ENCODE measurements around the gene ADTRP. TPM values are rescaled to one million over a fixed set of nuclear protein-coding genes. Genes with fewer than 3 reads are reported as not detected.

Gene ADTRP, protein sequence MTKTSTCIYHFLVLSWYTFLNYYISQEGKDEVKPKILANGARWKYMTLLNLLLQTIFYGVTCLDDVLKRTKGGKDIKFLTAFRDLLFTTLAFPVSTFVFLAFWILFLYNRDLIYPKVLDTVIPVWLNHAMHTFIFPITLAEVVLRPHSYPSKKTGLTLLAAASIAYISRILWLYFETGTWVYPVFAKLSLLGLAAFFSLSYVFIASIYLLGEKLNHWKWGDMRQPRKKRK
- total RNA-seq, result under 1 TPM in 3 of 4 donors, not detected in 1; 0.23 to 0.72 (median 0.67) TPM

DNA sequence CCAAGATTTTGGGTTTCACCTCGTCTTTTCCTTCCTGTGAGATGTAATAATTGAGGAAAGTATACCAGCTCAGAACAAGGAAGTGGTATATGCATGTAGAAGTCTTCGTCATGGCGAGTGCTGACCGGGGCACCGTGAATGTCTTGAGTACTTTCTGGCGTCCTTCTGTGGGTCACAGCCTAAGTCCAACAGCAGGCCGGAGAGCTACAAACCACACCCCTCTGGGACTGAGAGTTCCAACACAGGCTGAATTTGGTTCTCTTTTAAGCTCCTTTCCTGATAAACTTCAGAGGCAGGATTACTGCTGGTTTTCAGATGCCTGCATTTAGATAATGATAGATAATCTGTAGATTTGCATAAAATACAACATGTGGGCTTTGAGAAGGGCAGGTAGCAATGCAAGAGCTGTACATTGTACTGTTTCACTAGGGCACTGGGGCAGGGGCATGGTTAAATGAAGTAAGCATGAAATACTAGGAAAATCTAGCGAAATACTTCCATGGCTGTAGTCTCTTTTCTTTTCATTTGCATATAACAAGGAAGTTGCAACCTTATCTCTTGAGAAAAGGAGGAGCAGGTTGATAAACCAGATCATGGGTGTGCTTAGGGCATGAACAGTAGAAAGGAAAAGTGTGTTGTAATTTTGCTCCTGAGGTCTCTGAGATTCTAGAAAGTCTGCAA is at the start of gene ADTRP:
Gene ADTRP (minus strand): TSS at position 156 of the 681 bp plus-strand sequence. CDS start 44 bp downstream, at position 112.
- H3K4me1 ChIP-seq, result peaks cover 0 to 13% (median 0%) of the 10 kb centered on the region in 3 donors
- no peak within 1 kb of the TSS for H3K4me3 ChIP-seq
- H3K27me3 ChIP-seq, result peaks cover 6% of the 10 kb centered on the region
- peak; percentile 22 for ATAC-seq
- TF ChIP-seq EP300 (IDR thresholded peaks at IDR 0.05) (no peak), POLR2AphosphoS5 (IDR thresholded peaks at IDR 0.05) (no peak), POLR2A (IDR thresholded peaks at IDR 0.05) (no peak)
- TF ChIP-seq, protein P1, sequence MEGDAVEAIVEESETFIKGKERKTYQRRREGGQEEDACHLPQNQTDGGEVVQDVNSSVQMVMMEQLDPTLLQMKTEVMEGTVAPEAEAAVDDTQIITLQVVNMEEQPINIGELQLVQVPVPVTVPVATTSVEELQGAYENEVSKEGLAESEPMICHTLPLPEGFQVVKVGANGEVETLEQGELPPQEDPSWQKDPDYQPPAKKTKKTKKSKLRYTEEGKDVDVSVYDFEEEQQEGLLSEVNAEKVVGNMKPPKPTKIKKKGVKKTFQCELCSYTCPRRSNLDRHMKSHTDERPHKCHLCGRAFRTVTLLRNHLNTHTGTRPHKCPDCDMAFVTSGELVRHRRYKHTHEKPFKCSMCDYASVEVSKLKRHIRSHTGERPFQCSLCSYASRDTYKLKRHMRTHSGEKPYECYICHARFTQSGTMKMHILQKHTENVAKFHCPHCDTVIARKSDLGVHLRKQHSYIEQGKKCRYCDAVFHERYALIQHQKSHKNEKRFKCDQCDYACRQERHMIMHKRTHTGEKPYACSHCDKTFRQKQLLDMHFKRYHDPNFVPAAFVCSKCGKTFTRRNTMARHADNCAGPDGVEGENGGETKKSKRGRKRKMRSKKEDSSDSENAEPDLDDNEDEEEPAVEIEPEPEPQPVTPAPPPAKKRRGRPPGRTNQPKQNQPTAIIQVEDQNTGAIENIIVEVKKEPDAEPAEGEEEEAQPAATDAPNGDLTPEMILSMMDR (IDR thresholded peaks at IDR 0.05), result no peak
- no peaks in the 10 kb centered on the region for H3K9me3 ChIP-seq
- no peaks in the 10 kb centered on the region for H3K36me3 ChIP-seq
- 62 to 72% methylated on average over 7 to 8 of the region's 8 CpGs for WGBS, 2 donors (ENCODE audit: low coverage in 1 of 2)
- H3K27ac ChIP-seq, result no peak within 1 kb of the TSS

DNA sequence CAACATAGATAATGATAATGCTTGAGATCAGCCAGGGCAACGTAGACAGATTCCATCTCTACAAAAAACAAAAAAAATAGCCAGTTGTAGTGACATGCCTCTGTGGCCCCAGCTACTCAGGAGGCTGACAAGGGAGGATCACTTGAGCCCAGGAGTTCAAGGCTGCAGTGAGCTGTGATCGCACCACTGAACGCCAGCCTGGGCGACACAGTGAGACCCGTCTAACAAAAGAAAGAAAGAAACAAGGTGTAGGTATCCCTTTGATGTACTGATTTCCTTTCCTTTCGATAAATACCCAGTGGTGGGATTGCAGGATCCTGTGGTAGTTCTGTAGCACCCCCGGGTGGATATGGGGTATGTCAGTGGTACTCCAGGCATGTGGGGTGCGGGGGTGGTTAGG is 48.2 kb upstream of the ADTRP start:
- ATAC-seq, result no peak
- WGBS, 2 donors (ENCODE audit: low coverage in 1 of 2), result 84 to 94% methylated on average over 6 of the region's 8 CpGs

DNA sequence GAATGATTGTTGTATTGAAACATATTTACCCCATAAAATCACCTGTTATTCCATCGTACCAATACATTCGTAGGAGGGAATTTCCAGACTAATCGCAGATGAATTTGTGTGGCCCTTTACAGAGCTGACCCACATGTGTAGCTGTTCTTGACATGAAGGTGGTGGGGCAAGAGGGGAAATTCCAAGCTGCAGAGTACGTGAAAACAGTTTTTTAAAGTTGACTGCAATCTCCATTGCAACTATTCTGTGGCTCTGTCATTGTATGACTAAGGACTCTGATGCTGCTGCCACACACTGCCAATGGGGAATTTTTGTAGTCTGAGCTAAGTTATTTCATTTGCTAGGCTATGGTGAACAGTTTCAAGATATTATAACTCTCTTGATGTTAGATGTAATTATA is 46.4 kb upstream of the ADTRP start:
- Histone ChIP-seq H3K4me1 (no peaks in the 10 kb centered on the region), H3K36me3 (no peaks in the 10 kb centered on the region), H3K27ac (no peak overlapping the region), H3K27me3 (no peaks in the 10 kb centered on the region), H3K9me3 (no peaks in the 10 kb centered on the region), H3K4me3 (no peak overlapping the region)
- no peak for ATAC-seq
- TF ChIP-seq EP300 (IDR thresholded peaks at IDR 0.05), result no peak
- no peak for TF ChIP-seq POLR2AphosphoS5 (IDR thresholded peaks at IDR 0.05)
- TF ChIP-seq, protein P1 (IDR thresholded peaks at IDR 0.05), result no peak
- TF ChIP-seq POLR2A (IDR thresholded peaks at IDR 0.05), result no peak
- 77 to 80% methylated on average over 4 of the region's 4 CpGs for WGBS, 2 donors (ENCODE audit: low coverage in 1 of 2)

More for the DNA sequence above, 48.2 kb upstream of the ADTRP start:
- TF ChIP-seq POLR2A (IDR thresholded peaks at IDR 0.05), result no peak
- TF ChIP-seq POLR2AphosphoS5 (IDR thresholded peaks at IDR 0.05), result no peak
- TF ChIP-seq, protein P1 (IDR thresholded peaks at IDR 0.05), result no peak
- TF ChIP-seq EP300 (IDR thresholded peaks at IDR 0.05), result no peak
- no peaks in the 10 kb centered on the region for H3K4me1 ChIP-seq
- no peak overlapping the region for H3K4me3 ChIP-seq
- H3K9me3 ChIP-seq, result no peaks in the 10 kb centered on the region
- no peak overlapping the region for H3K27ac ChIP-seq
- H3K27me3 ChIP-seq, result no peaks in the 10 kb centered on the region
- no peaks in the 10 kb centered on the region for H3K36me3 ChIP-seq

DNA sequence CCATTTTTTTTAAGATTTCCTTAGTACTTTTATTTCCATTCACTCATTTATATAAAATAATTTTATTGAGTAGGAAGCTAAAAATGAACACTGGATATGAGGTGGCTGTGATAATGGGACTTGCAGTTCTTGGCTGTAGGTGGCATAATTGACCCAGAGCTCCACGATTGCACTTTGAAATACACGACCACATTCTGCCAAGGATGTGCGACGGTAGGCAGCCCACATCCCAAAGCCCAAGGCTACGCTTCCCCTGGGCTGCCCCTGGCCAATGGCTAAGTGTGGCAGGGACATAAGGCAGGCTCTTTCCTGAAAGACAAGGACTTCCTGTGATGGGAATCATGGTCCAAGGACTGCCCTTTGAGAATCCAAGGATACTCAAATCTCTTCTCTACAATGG is 43.7 kb upstream of the ADTRP start:
- H3K27ac ChIP-seq, result no peak overlapping the region
- H3K4me1 ChIP-seq, result no peaks in the 10 kb centered on the region
- H3K9me3 ChIP-seq, result peaks cover 0 to 3% (median 0%) of the 10 kb centered on the region in 3 donors
- no peaks in the 10 kb centered on the region for H3K36me3 ChIP-seq
- H3K27me3 ChIP-seq, result no peaks in the 10 kb centered on the region
- no peak overlapping the region for H3K4me3 ChIP-seq
- WGBS, 2 donors (ENCODE audit: low coverage in 1 of 2), result 60% methylated on average over 3 of the region's 5 CpGs; no CpG with 5 or more reads in 1 of the 2 donors
- no peak for ATAC-seq
- TF ChIP-seq, protein P1 (IDR thresholded peaks at IDR 0.05), result peak in 1 of 4 experiments; percentile 9
- TF ChIP-seq POLR2A (IDR thresholded peaks at IDR 0.05) (no peak), POLR2AphosphoS5 (IDR thresholded peaks at IDR 0.05) (no peak)
